GM12865 (cell line): Measurements from ENCODE around the gene PREP.

Source experiments
- DNase-seq: peaks from one replicate; pipeline ENCODE4 v3.0.0; 2010; ENCODE audit warnings: low read depth
- H3K4me3 ChIP-seq: 2 replicates; pipeline ENCODE4 v1.5.1; 2011; ENCODE audit warnings: mild to moderate bottlenecking, low read depth, low read length, control low read depth
- CTCF ChIP-seq: IDR thresholded peaks from 2 replicates; pipeline ENCODE4 v1.5.1; 2011; ENCODE audit warnings: low read length, control low read depth, low read depth, inconsistent platforms; ENCODE audit not compliant: insufficient read depth; ENCODE audit errors: missing control alignments

PREP gene

GRCh38 chr6:105317607-105318533 lies 85.0 kb downstream of the PREP start:
- TF ChIP-seq CTCF, result peak; percentile 24
- no peak overlapping the region for H3K4me3 ChIP-seq
- DNase-seq, result peak; percentile 17

GRCh38 chr6:105313211-105313610 lies 89.7 kb downstream of the PREP start:
- DNase-seq, result no peak
- TF ChIP-seq CTCF, result no peak

GRCh38 chr6:105310947-105311346 lies 91.9 kb downstream of the PREP start:
- H3K4me3 ChIP-seq, result no peak overlapping the region
- DNase-seq, result no peak
- TF ChIP-seq CTCF, result no peak

More at GRCh38 chr6:105313211-105313610, 89.7 kb downstream of the PREP start:
- no peak overlapping the region for H3K4me3 ChIP-seq

GRCh38 chr6:105310371-105310770 lies 92.5 kb downstream of the PREP start:
- TF ChIP-seq CTCF, result no peak
- H3K4me3 ChIP-seq, result no peak overlapping the region
- no peak for DNase-seq

- H3K4me3 ChIP-seq, result no peak overlapping the region
- DNase-seq, result no peak
- no peak for TF ChIP-seq CTCF
Measured at GRCh38 chr6:105308840-105309239, 94.0 kb downstream of the PREP start.

GRCh38 chr6:105305521-105305920 lies 97.4 kb downstream of the PREP start:
- no peak for TF ChIP-seq CTCF
- no peak overlapping the region for H3K4me3 ChIP-seq
- no peak for DNase-seq
